Stimulated activated CD8-positive, alpha-beta memory T cell treated with anti-CD3 and anti-CD28 coated beads, Interleukin-15, amount 100 ng/mL, for 24 hours (primary cell): ENCODE data around the gene SFTPD.
A peak's percentile ranks its signal among the peaks of the same experiment; 100 is the strongest.
"Not testable (repeated sequence)": the region's sequence is repeated elsewhere in the genome, so short reads cannot be mapped to it uniquely, and the experiment has no call there.

Source experiments
- DNase-seq: peaks from one replicate; pipeline ENCODE4 v3.0.0-alpha.2; 2020; ENCODE audit warnings: low read depth

The SFTPD gene

GRCh38 chr10:79925614-79926013 lies 23.3 kb downstream of the SFTPD start:
- DNase-seq = no peak

GRCh38 chr10:79923669-79924068 lies 25.2 kb downstream of the SFTPD start:
- DNase-seq = no peak

GRCh38 chr10:79923145-79923544 lies 25.8 kb downstream of the SFTPD start:
- no peak for DNase-seq

- DNase-seq = not testable (repeated sequence)
Measured at GRCh38 chr10:79922011-79922412, 26.9 kb downstream of the SFTPD start.

GRCh38 chr10:79915838-79916237 lies 33.1 kb downstream of the SFTPD start:
- DNase-seq = not testable (repeated sequence)

- not testable (repeated sequence) for DNase-seq
Measured at GRCh38 chr10:79914512-79914911, 34.4 kb downstream of the SFTPD start.

- DNase-seq = no peak
Measured at GRCh38 chr10:79910836-79911235, 38.1 kb downstream of the SFTPD start.

- no peak for DNase-seq
Measured at GRCh38 chr10:79910344-79910743, 38.6 kb downstream of the SFTPD start.

- DNase-seq = no peak
Measured at GRCh38 chr10:79905322-79906314, 43.3 kb downstream of the SFTPD start.

- peak; percentile 21 for DNase-seq
Measured at GRCh38 chr10:79904671-79905321, 44.1 kb downstream of the SFTPD start.

GRCh38 chr10:79901571-79901970 lies 47.3 kb downstream of the SFTPD start:
- DNase-seq = not testable (repeated sequence)

GRCh38 chr10:79898597-79899325 lies 50.1 kb downstream of the SFTPD start:
- no peak for DNase-seq

- DNase-seq = not testable (repeated sequence)
Measured at GRCh38 chr10:79892896-79893295, 56.0 kb downstream of the SFTPD start.

GRCh38 chr10:79890469-79890868 lies 58.4 kb downstream of the SFTPD start:
- DNase-seq = no peak

GRCh38 chr10:79888984-79889383 lies 59.9 kb downstream of the SFTPD start:
- not testable (repeated sequence) for DNase-seq
